NCI-H524 treated with DMSO at 0.1 percent for 48 hours (cell line): ENCODE results near the gene GZMM.
"Not testable (repeated sequence)": the region's sequence is repeated elsewhere in the genome, so short reads cannot be mapped to it uniquely, and the experiment has no call there.

Experiments used
- DNase-seq: peaks from one replicate; lab custom pipeline; 2025; lab: John Stamatoyannopoulos, UW

Gene GZMM

GRCh38 chr19:583198-583967 is 39.5 kb downstream of the GZMM start:
- DNase-seq = no peak

GRCh38 chr19:583968-584239 is 40.1 kb downstream of the GZMM start:
- DNase-seq = no peak

- no peak for DNase-seq
Observed at GRCh38 chr19:584240-585001, 40.6 kb downstream of the GZMM start.

GRCh38 chr19:585146-585545 is 41.3 kb downstream of the GZMM start:
- not testable (repeated sequence) for DNase-seq

- no peak for DNase-seq
Observed at GRCh38 chr19:585551-586110, 41.8 kb downstream of the GZMM start.

GRCh38 chr19:588093-588740 is 44.4 kb downstream of the GZMM start:
- DNase-seq = peak; percentile 35

- DNase-seq = no peak
Observed at GRCh38 chr19:588741-589692, 45.2 kb downstream of the GZMM start.

GRCh38 chr19:589693-590395 is 46.0 kb downstream of the GZMM start, which contains the start of gene HCN2:
Gene HCN2 (plus strand): TSS chr19:589881. CDS start chr19:589946, 65 bp downstream.
- no peak for DNase-seq

- no peak for DNase-seq
Observed at GRCh38 chr19:590396-590745, 46.5 kb downstream of the GZMM start.

- DNase-seq = no peak
Observed at GRCh38 chr19:590750-591098, 46.9 kb downstream of the GZMM start.

GRCh38 chr19:591099-591958 is 47.5 kb downstream of the GZMM start:
- DNase-seq = no peak

- no peak for DNase-seq
Observed at GRCh38 chr19:592101-592500, 48.2 kb downstream of the GZMM start.

GRCh38 chr19:593055-593454 is 49.2 kb downstream of the GZMM start:
- no peak for DNase-seq

GRCh38 chr19:593505-593904 is 49.7 kb downstream of the GZMM start:
- DNase-seq = no peak

GRCh38 chr19:594265-594870 is 50.5 kb downstream of the GZMM start:
- no peak for DNase-seq

- peak; percentile 45 for DNase-seq
Observed at GRCh38 chr19:595326-596262, 51.7 kb downstream of the GZMM start.

GRCh38 chr19:596263-596655 is 52.4 kb downstream of the GZMM start:
- no peak for DNase-seq
